ENCODE data around the gene CSNK2A2.

CSNK2A2 gene

DNA sequence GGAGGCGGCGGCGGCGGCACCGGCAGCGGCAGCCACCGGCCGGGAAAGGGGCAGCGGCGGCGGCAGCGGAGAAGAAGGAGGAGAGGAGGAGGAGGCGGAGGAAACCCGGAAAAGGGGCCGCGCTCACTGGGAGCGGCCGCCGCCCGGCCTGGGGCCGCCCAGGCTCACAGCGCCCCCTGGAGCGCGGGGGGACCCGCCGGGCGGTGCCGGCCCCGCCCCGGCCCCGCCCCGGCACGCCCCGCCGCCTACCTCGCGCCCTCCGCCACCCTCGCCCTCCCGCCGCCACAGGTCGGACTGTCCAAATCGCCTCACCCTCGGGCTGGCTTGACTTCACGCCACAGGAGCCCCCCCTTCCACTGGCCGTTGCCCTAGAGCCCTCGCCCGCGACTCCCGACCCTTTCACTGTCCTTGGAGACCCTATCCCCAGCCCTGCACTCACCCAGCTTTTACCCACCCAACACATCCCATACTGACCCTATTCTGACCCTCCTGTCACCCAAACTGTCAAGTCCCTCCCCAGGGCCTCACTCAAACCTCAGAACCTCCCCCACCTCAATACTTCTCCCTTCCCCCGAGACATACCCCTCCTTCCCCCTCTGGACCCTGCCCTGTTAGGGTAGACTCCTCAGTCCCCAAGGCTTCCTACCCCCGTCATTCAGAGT is at the start of gene CSNK2A2:
Gene CSNK2A2, minus strand, starts transcription at position 85 of the 662 bp plus-strand sequence. CDS start 370 bp downstream, outside the sequence.
- Histone ChIP-seq H3K36me3 (ENCODE audit: control insufficient read depth, insufficient read depth, low read length) (peaks cover 1% of the 10 kb centered on the region), H3K4me3 (replicated peaks; ENCODE audit: low read depth, low read length) (peak within 1 kb of the TSS; percentile 93), H3K27me3 (replicated peaks; ENCODE audit: control insufficient read depth, insufficient read depth, low read length) (no peaks in the 10 kb centered on the region)
- DNase-seq (ENCODE audit: extremely low read depth, insufficient read length): peak; percentile 78
- peak; percentile 17 for TF ChIP-seq CTCF (IDR thresholded peaks at IDR 0.05; ENCODE audit: insufficient read depth, low read length, poor library complexity, severe bottlenecking)

- TF ChIP-seq CTCF (IDR thresholded peaks at IDR 0.05; ENCODE audit: insufficient read depth, low read length, poor library complexity, severe bottlenecking): peak; percentile 9
- H3K36me3 ChIP-seq (ENCODE audit: control insufficient read depth, insufficient read depth, low read length): no peaks in the 10 kb centered on the region
- peak; percentile 81 for DNase-seq (ENCODE audit: extremely low read depth, insufficient read length)
- no peak overlapping the region; the same call in 1 of the 2 replicates for H3K4me3 ChIP-seq (replicated peaks; ENCODE audit: low read depth, low read length)
- no peaks in the 10 kb centered on the region for H3K27me3 ChIP-seq (replicated peaks; ENCODE audit: control insufficient read depth, insufficient read depth, low read length)
These were observed 45.7 kb upstream of the CSNK2A2 start for GRCh38 chr16:58243528-58244004.

DNA sequence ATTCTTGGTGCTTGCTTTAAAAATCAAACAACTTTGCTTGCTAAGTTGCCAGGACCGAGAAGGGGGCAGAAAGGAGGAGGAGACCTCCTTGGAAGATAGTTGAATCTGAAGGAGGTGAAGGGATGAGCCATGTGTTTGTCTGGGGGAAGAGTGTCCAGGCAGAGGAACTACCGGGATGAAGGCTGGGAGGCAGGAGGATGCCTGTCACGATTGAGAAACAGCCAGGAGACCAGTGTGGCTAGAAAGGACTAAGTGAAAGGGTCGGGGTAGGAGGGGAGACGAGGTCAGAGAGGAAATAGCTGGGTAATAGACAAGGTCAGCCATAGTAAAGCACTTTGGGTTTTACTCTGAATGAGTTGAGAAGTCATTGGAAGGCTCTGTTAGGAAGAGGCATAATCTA is 38.9 kb upstream of the CSNK2A2 start:
- Histone ChIP-seq H3K27me3 (replicated peaks; ENCODE audit: control insufficient read depth, insufficient read depth, low read length) (no peaks in the 10 kb centered on the region), H3K36me3 (ENCODE audit: control insufficient read depth, insufficient read depth, low read length) (no peaks in the 10 kb centered on the region), H3K4me3 (replicated peaks; ENCODE audit: low read depth, low read length) (no peak overlapping the region)
- no peak for TF ChIP-seq CTCF (IDR thresholded peaks at IDR 0.05; ENCODE audit: insufficient read depth, low read length, poor library complexity, severe bottlenecking)
- DNase-seq (ENCODE audit: extremely low read depth, insufficient read length): no peak

- no peak for TF ChIP-seq CTCF (IDR thresholded peaks at IDR 0.05; ENCODE audit: insufficient read depth, low read length, poor library complexity, severe bottlenecking)
- Histone ChIP-seq H3K27me3 (replicated peaks; ENCODE audit: control insufficient read depth, insufficient read depth, low read length) (no peaks in the 10 kb centered on the region), H3K36me3 (ENCODE audit: control insufficient read depth, insufficient read depth, low read length) (no peaks in the 10 kb centered on the region), H3K4me3 (replicated peaks; ENCODE audit: low read depth, low read length) (peak overlapping the region; percentile 59)
- DNase-seq (ENCODE audit: extremely low read depth, insufficient read length): peak; percentile 48
These were observed 38.4 kb upstream of the CSNK2A2 start for GRCh38 chr16:58236231-58236690.

DNA sequence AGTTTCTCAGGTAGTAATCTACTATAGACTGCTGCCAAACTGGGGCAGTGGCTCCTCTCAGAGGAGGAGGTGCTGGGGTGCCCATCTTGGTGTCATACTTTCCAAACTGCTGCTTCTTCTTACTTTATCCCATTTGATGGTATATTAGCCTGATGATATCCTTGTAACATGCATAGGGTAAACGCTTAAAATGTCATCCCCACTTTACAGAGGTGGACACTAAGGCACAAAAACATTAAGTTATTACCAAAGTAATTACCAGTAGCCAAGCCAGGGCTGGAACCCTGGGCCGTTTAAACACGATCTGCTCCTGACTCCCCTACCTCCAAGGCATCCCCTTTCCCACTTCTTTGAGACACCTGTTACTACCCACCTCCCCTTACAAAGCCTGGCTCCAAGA is 37.8 kb upstream of the CSNK2A2 start:
- no peaks in the 10 kb centered on the region for H3K36me3 ChIP-seq (ENCODE audit: control insufficient read depth, insufficient read depth, low read length)
- H3K4me3 ChIP-seq (replicated peaks; ENCODE audit: low read depth, low read length): no peak overlapping the region
- no peaks in the 10 kb centered on the region for H3K27me3 ChIP-seq (replicated peaks; ENCODE audit: control insufficient read depth, insufficient read depth, low read length)
- TF ChIP-seq CTCF (IDR thresholded peaks at IDR 0.05; ENCODE audit: insufficient read depth, low read length, poor library complexity, severe bottlenecking): no peak
- no peak for DNase-seq (ENCODE audit: extremely low read depth, insufficient read length)

All from GM06990 (cell line).